ENCODE data around the gene GNAI3. TPM values are rescaled to one million over a fixed set of nuclear protein-coding genes. Genes with fewer than 3 reads are reported as not detected.

Gene GNAI3
- total and polyA plus RNA-seq, 2 donors (not counting 1 experiment from before 2014, with no cell fraction given): 11.4 to 14.4 TPM

DNA sequence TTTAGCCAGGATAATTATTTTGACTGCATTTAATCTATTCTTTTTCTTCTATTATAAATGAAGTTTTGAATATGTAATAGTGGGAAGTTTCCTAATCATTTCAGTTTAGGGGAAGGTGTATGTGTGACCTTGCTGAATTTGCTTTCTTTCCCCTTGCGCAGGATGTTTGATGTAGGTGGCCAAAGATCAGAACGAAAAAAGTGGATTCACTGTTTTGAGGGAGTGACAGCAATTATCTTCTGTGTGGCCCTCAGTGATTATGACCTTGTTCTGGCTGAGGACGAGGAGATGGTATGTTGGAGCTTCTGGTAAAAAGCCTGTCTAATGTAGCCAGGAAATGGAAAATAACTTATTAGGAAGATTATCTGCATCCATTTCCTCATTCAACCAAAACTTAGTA lies 37.6 kb downstream of the GNAI3 start:
- DNase-seq (ENCODE audit: low read depth in 2 of 2): no peak
- no peaks in the 10 kb centered on the region for H3K79me2 ChIP-seq (ENCODE audit: control insufficient read depth, insufficient read depth, low read length)
- TF ChIP-seq, protein P1, sequence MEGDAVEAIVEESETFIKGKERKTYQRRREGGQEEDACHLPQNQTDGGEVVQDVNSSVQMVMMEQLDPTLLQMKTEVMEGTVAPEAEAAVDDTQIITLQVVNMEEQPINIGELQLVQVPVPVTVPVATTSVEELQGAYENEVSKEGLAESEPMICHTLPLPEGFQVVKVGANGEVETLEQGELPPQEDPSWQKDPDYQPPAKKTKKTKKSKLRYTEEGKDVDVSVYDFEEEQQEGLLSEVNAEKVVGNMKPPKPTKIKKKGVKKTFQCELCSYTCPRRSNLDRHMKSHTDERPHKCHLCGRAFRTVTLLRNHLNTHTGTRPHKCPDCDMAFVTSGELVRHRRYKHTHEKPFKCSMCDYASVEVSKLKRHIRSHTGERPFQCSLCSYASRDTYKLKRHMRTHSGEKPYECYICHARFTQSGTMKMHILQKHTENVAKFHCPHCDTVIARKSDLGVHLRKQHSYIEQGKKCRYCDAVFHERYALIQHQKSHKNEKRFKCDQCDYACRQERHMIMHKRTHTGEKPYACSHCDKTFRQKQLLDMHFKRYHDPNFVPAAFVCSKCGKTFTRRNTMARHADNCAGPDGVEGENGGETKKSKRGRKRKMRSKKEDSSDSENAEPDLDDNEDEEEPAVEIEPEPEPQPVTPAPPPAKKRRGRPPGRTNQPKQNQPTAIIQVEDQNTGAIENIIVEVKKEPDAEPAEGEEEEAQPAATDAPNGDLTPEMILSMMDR (conservative IDR thresholded peaks at IDR 0.05 in 1 of 2, IDR thresholded peaks at IDR 0.05 in 1 of 2; ENCODE audit: low read depth in 1 of 2, low read length in 2 of 2): no peak
- no peak for TF ChIP-seq EZH2 (IDR thresholded peaks at IDR 0.05; ENCODE audit: low read length, missing control alignments)

DNA sequence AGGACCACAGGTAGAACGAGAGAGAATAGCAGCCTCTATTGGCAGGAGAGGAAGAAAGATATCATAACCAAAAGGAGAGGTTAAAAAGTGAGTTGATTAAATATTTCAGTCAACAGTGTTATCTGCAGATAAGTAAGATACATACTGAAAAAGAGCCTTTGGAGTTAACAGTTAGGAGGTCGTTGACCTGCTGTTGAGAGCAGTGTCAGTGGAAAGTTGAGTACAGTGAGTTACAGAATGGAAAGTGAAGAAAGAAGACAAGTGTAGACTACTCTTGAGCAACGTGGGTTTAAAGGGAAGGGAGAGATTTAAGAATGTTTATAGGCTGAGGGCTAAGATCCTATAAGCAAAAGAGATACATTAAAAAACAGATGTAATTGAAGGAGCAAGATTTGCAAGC lies 40.8 kb downstream of the GNAI3 start:
- no peak for DNase-seq (ENCODE audit: low read depth in 2 of 2)
- H3K4me3 ChIP-seq (replicated peaks in 1 of 4; ENCODE audit: control extremely low read depth in 1 of 4, insufficient read depth in 1 of 4, low read depth in 3 of 4, low read length in 4 of 4): no peak overlapping the region
- no peaks in the 10 kb centered on the region for H3K79me2 ChIP-seq (ENCODE audit: control insufficient read depth, insufficient read depth, low read length)
- no peak overlapping the region for H3K9ac ChIP-seq (ENCODE audit: insufficient read depth, low read length)
- H3K27me3 ChIP-seq (ENCODE audit: control insufficient read depth, insufficient read depth, low read length): no peaks in the 10 kb centered on the region
- no peak overlapping the region for H3K27ac ChIP-seq (ENCODE audit: insufficient read depth, low read length)
- H3K4me1 ChIP-seq (ENCODE audit: control insufficient read depth, extremely low read depth, insufficient read depth, low read length): no peaks in the 10 kb centered on the region
- H3K4me2 ChIP-seq (ENCODE audit: extremely low read depth, insufficient read depth, low read length): no peak overlapping the region
- H3K9me3 ChIP-seq (ENCODE audit: control insufficient read depth, insufficient read depth, low read depth, low read length): no peaks in the 10 kb centered on the region
- no peak overlapping the region for H2AFZ ChIP-seq (ENCODE audit: low read length)
- H3K36me3 ChIP-seq (ENCODE audit: control insufficient read depth, insufficient read depth, low read length): peaks cover 6% of the 10 kb centered on the region
- H4K20me1 ChIP-seq (ENCODE audit: control insufficient read depth, extremely low read depth, insufficient read depth, low read length): no peaks in the 10 kb centered on the region
- TF ChIP-seq, protein P1 (conservative IDR thresholded peaks at IDR 0.05 in 1 of 2, IDR thresholded peaks at IDR 0.05 in 1 of 2; ENCODE audit: low read depth in 1 of 2, low read length in 2 of 2): no peak
- TF ChIP-seq EZH2 (IDR thresholded peaks at IDR 0.05; ENCODE audit: low read length, missing control alignments): no peak

More for the DNA sequence above, 37.6 kb downstream of the GNAI3 start:
- Histone ChIP-seq H3K9me3 (ENCODE audit: control insufficient read depth, insufficient read depth, low read depth, low read length) (no peaks in the 10 kb centered on the region), H4K20me1 (ENCODE audit: control insufficient read depth, extremely low read depth, insufficient read depth, low read length) (no peaks in the 10 kb centered on the region), H3K27ac (ENCODE audit: insufficient read depth, low read length) (no peak overlapping the region), H3K4me3 (replicated peaks in 1 of 4; ENCODE audit: control extremely low read depth in 1 of 4, insufficient read depth in 1 of 4, low read depth in 3 of 4, low read length in 4 of 4) (no peak overlapping the region), H3K27me3 (ENCODE audit: control insufficient read depth, insufficient read depth, low read length) (no peaks in the 10 kb centered on the region), H3K4me1 (ENCODE audit: control insufficient read depth, extremely low read depth, insufficient read depth, low read length) (no peaks in the 10 kb centered on the region), H2AFZ (ENCODE audit: low read length) (no peak overlapping the region), H3K9ac (ENCODE audit: insufficient read depth, low read length) (no peak overlapping the region), H3K4me2 (ENCODE audit: extremely low read depth, insufficient read depth, low read length) (no peak overlapping the region), H3K36me3 (ENCODE audit: control insufficient read depth, insufficient read depth, low read length) (peaks cover 6% of the 10 kb centered on the region)

DNA sequence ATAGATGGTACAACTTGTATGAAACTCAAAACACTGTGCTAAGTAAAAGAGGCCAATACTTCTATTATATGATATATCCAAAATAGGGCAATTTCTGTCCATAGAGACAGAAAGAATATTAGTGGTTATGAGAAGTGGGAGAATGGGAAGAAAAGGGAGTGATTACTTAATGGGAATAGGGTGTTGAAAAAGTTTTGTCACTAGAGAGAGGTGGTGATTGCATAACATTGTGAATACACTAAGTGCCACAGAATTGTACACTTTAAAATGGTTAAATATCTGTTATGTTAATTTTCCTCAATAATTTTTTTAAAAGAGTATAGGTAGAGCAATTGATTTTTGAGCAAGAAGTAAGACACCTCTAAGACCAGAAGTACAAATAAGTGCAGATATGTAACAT lies 41.3 kb downstream of the GNAI3 start:
- no peak overlapping the region for H3K9ac ChIP-seq (ENCODE audit: insufficient read depth, low read length)
- H3K9me3 ChIP-seq (ENCODE audit: control insufficient read depth, insufficient read depth, low read depth, low read length): no peaks in the 10 kb centered on the region
- H4K20me1 ChIP-seq (ENCODE audit: control insufficient read depth, extremely low read depth, insufficient read depth, low read length): no peaks in the 10 kb centered on the region
- TF ChIP-seq, protein P1 (conservative IDR thresholded peaks at IDR 0.05 in 1 of 2, IDR thresholded peaks at IDR 0.05 in 1 of 2; ENCODE audit: low read depth in 1 of 2, low read length in 2 of 2): no peak
- TF ChIP-seq EZH2 (IDR thresholded peaks at IDR 0.05; ENCODE audit: low read length, missing control alignments): no peak
- no peak overlapping the region for H3K4me3 ChIP-seq (replicated peaks in 1 of 4; ENCODE audit: control extremely low read depth in 1 of 4, insufficient read depth in 1 of 4, low read depth in 3 of 4, low read length in 4 of 4)
- H3K79me2 ChIP-seq (ENCODE audit: control insufficient read depth, insufficient read depth, low read length): no peaks in the 10 kb centered on the region
- H3K4me1 ChIP-seq (ENCODE audit: control insufficient read depth, extremely low read depth, insufficient read depth, low read length): peaks cover 1% of the 10 kb centered on the region
- H3K36me3 ChIP-seq (ENCODE audit: control insufficient read depth, insufficient read depth, low read length): peaks cover 6% of the 10 kb centered on the region
- H3K27me3 ChIP-seq (ENCODE audit: control insufficient read depth, insufficient read depth, low read length): no peaks in the 10 kb centered on the region
- no peak overlapping the region for H2AFZ ChIP-seq (ENCODE audit: low read length)
- H3K4me2 ChIP-seq (ENCODE audit: extremely low read depth, insufficient read depth, low read length): no peak overlapping the region
- no peak for DNase-seq (ENCODE audit: low read depth in 2 of 2)
- no peak overlapping the region for H3K27ac ChIP-seq (ENCODE audit: insufficient read depth, low read length)
